ENCODE data around the gene SMC1A. TPM values are rescaled to one million over a fixed set of nuclear protein-coding genes. Genes with fewer than 3 reads are reported as not detected.

SMC1A gene
- total and polyA plus RNA-seq, 11 donors: 13.6 to 64.6 (median 33.7) TPM

DNA sequence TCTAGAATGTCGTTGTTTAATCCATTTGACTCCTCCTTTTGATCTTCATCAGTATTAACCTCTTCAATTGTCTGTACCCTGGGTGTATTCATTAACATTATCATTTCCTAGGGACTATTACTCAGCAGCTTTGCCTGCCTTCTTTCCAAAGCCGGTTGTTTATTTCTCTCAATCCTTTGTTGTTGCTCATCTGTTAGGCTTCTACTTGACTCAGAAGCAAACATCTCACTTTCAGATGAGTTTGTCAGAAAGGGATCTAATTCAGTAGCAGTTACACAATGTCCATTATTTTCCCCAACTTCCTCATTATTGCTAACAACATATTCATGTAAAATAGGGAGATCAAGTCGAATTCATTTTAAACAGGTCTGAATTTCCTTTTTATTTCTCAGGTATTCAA lies 33.8 kb upstream of the SMC1A start:
- no peak for ATAC-seq
- no peaks in the 10 kb centered on the region for H3K9me3 ChIP-seq
- intact Hi-C loops (cut with DNase I): no loop called here
- H3K27me3 ChIP-seq: peaks cover 0 to 49% (median 0%) of the 10 kb centered on the region in 9 donors
- TF ChIP-seq POLR2A (IDR thresholded peaks at IDR 0.05): no peak
- TF ChIP-seq, protein P1, sequence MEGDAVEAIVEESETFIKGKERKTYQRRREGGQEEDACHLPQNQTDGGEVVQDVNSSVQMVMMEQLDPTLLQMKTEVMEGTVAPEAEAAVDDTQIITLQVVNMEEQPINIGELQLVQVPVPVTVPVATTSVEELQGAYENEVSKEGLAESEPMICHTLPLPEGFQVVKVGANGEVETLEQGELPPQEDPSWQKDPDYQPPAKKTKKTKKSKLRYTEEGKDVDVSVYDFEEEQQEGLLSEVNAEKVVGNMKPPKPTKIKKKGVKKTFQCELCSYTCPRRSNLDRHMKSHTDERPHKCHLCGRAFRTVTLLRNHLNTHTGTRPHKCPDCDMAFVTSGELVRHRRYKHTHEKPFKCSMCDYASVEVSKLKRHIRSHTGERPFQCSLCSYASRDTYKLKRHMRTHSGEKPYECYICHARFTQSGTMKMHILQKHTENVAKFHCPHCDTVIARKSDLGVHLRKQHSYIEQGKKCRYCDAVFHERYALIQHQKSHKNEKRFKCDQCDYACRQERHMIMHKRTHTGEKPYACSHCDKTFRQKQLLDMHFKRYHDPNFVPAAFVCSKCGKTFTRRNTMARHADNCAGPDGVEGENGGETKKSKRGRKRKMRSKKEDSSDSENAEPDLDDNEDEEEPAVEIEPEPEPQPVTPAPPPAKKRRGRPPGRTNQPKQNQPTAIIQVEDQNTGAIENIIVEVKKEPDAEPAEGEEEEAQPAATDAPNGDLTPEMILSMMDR (IDR thresholded peaks at IDR 0.05): no peak
- H3K4me3 ChIP-seq: no peak overlapping the region
- no peak for DNase-seq
- 55 to 72% (median 64%) methylated on average over 3 of the region's 3 CpGs for WGBS, 4 donors
- no peak overlapping the region for H3K27ac ChIP-seq
- H3K4me1 ChIP-seq: no peaks in the 10 kb centered on the region
- no peaks in the 10 kb centered on the region for H3K36me3 ChIP-seq

DNA sequence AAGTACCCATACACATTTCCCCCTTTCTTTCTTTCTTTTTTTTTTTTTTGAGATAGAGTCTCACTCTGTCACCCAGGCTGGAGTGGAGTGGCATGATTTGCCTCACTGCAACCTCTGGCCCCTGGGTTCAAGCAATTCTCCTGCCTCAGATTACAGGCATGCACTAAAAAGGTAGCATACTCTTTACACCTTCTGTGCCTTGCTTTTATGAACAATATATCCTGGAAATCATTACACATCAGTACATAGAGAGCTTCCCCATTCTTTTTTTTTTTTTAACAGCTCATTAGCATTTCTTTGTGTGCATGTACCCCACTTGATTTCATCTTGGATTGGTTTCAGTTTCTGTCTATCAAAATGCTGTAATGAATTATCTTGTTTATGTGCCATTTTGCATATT lies 30.4 kb upstream of the SMC1A start:
- Histone ChIP-seq H3K27ac (no peak overlapping the region), H3K9me3 (no peaks in the 10 kb centered on the region), H3K4me1 (no peaks in the 10 kb centered on the region), H3K36me3 (no peaks in the 10 kb centered on the region), H3K4me3 (no peak overlapping the region), H3K27me3 (peaks cover 0 to 52% (median 0%) of the 10 kb centered on the region in 9 donors)
- DNase-seq: no peak
- TF ChIP-seq, protein P1 (IDR thresholded peaks at IDR 0.05): no peak
- no peak for TF ChIP-seq POLR2A (IDR thresholded peaks at IDR 0.05)
- no peak for ATAC-seq
- intact Hi-C loops (cut with DNase I): no loop called here

DNA sequence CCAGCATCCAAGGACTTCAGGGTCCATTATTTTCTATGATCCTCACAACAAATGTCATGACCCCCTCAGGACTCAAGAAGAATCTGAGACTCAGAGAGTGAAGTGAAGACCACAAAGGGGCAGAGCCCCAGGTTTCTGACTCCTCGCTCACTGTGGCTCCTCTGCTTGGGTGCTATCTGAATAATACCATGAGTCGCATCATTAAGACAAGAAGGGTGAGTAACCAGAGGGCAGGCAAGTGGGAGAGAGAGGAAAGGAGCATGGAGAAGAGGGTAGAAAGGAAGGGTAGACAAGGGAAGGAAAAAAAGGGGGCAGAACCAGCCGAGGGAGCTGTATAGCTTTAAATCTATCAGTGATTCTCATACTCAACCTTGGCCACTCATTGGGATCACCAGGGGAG lies 27.2 kb upstream of the SMC1A start:
- Histone ChIP-seq H3K4me1 (no peaks in the 10 kb centered on the region), H3K36me3 (no peaks in the 10 kb centered on the region), H3K9me3 (no peaks in the 10 kb centered on the region), H3K27ac (no peak overlapping the region), H3K4me3 (no peak overlapping the region), H3K27me3 (peaks cover 0 to 37% (median 0%) of the 10 kb centered on the region in 9 donors)
- DNase-seq: no peak
- TF ChIP-seq, protein P1 (IDR thresholded peaks at IDR 0.05): no peak
- TF ChIP-seq POLR2A (IDR thresholded peaks at IDR 0.05): no peak
- WGBS, 4 donors: 78 to 94% (median 85%) methylated on average over 3 of the region's 3 CpGs
- intact Hi-C loops (cut with DNase I): no loop called here
- ATAC-seq: no peak

DNA sequence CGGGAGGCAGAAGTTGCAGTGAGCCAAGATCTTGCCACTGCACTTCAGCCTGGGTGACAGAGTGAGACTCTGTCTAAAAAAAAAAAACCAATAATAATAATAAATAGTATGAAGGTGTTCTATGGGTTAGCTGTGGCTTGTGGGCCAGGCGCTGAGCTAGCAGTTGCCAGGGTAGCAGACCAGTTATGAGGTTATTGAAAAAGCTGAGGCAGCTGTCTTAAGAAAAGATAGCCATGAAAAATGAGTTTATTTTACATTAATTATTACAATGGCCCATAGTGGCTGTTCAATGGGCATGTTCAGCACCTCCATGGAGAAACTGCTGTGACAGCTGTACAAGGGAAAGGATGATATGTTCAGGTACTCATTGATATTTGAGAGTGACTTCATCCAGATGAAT lies 25.0 kb upstream of the SMC1A start:
- H3K4me3 ChIP-seq: no peak overlapping the region
- H3K27ac ChIP-seq: no peak overlapping the region
- DNase-seq (no peak), ATAC-seq (no peak)
- no peaks in the 10 kb centered on the region for H3K36me3 ChIP-seq
- peaks cover 0 to 31% (median 0%) of the 10 kb centered on the region in 9 donors for H3K27me3 ChIP-seq
- intact Hi-C loops (cut with DNase I): no loop called here
- H3K9me3 ChIP-seq: no peaks in the 10 kb centered on the region
- 79 to 94% (median 89%) methylated on average over 2 of the region's 2 CpGs for WGBS, 4 donors
- TF ChIP-seq, protein P1 (IDR thresholded peaks at IDR 0.05): no peak
- peaks cover 0 to 1% (median 0%) of the 10 kb centered on the region in 12 donors for H3K4me1 ChIP-seq

Data from heart left ventricle (tissue), 16 donors.